Left forelimb (tissue), 1 donor: ENCODE measurements around the gene ABCB6.

Source experiments
- DNase-seq: peaks from one replicate; pipeline ENCODE4 v3.0.0-alpha.2; 2018; ENCODE audit warnings: low spot score

ABCB6 gene

DNA sequence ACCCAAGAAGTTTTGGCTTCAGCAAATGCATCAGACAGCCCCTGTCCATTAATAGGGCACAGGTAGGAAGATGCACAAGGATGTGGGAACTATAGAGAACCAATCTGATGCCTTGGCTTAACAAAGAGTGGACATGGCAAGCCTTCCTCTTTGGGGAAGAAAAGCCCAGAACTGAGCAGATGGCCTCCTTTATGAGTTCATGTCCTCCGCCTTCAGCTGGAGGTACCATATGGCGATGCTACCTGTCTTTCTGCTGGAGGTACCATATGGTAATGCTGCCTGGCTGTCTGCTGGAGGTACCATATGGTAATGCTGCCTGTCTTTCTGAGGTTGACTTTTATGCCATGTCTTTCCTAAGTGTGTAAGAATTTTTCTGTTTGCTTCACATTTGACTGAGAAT, 34.6 kb downstream of the ABCB6 start:
- DNase-seq = no peak

DNA sequence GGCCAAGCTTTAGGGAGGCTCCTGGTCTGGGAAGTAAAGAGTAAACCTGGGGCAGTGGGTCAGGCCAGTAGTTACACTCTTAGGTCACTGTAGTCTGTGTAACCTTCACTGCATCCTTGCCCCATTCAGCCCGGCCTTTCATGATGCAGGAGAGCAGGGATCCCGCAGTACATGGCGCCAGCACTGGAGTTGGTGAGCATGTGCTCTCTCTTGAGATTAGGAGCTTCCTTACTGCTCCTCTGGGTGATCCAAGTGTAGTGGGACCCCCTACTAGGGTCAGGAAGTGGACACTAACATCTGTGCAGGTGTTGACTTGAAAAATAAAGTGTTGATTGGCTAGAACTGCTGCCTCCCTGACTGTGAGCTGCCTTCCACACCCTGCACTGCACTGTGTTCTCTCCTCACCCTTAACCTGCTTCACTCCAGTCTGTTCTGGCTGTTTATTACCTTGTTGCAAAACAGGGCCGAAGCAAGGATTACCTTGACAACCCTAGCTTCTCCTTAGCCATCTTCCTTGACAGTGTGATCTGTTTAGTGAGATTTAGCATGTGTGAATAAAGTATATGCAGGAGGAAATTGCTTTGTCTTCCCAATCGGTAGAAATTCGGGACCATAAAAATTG, 35.5 kb downstream of the ABCB6 start:
- no peak for DNase-seq

DNA sequence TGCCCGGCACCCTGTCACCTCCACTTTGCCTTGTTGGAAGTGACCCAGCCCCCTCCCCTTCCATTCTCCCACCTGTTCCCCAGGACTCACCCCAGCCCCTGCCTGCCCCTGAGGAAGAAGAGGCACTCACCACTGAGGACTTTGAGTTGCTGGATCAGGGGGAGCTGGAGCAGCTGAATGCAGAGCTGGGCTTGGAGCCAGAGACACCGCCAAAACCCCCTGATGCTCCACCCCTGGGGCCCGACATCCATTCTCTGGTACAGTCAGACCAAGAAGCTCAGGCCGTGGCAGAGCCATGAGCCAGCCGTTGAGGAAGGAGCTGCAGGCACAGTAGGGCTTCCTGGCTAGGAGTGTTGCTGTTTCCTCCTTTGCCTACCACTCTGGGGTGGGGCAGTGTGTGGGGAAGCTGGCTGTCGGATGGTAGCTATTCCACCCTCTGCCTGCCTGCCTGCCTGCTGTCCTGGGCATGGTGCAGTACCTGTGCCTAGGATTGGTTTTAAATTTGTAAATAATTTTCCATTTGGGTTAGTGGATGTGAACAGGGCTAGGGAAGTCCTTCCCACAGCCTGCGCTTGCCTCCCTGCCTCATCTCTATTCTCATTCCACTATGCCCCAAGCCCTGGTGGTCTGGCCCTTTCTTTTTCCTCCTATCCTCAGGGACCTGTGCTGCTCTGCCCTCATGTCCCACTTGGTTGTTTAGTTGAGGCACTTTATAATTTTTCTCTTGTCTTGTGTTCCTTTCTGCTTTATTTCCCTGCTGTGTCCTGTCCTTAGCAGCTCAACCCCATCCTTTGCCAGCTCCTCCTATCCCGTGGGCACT, 36.2 kb downstream of the ABCB6 start:
- no peak for DNase-seq

DNA sequence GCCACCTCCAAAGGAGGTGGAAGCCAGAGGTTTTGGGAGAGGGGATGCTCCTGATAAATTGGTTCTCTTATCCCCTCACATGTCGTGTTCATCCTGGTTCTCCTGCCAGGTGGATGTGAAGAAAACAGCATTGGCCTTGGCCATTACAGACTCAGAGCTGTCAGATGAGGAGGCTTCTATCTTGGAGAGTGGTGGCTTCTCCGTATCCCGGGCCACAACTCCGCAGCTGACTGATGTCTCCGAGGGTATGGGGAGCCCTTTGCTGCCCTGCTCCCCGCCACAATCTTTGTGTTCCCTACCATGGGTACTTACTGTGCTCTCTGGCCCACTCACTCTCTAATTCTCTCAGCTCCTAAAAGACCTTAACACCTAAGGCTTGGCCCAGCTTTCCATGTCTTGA, 37.2 kb downstream of the ABCB6 start:
- no peak for DNase-seq

DNA sequence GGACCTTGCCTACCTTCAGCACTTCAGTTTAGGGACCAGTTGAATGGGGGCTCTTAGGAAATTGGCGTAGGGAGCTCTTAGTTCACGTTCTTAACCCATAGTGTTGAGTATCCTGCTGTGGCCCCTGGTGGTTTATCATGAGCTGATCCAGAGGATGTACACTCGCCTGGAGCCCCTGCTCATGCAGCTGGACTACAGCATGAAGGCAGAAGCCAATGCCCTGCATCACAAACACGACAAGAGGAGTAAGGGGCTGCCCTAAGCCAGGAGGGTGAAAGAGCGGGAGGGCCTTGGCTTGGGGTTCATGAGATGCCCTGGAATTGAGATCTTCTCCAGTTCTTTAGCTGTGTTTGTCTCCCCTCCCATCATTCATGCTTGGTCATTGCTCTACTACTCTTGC, 37.8 kb downstream of the ABCB6 start:
- no peak for DNase-seq

DNA sequence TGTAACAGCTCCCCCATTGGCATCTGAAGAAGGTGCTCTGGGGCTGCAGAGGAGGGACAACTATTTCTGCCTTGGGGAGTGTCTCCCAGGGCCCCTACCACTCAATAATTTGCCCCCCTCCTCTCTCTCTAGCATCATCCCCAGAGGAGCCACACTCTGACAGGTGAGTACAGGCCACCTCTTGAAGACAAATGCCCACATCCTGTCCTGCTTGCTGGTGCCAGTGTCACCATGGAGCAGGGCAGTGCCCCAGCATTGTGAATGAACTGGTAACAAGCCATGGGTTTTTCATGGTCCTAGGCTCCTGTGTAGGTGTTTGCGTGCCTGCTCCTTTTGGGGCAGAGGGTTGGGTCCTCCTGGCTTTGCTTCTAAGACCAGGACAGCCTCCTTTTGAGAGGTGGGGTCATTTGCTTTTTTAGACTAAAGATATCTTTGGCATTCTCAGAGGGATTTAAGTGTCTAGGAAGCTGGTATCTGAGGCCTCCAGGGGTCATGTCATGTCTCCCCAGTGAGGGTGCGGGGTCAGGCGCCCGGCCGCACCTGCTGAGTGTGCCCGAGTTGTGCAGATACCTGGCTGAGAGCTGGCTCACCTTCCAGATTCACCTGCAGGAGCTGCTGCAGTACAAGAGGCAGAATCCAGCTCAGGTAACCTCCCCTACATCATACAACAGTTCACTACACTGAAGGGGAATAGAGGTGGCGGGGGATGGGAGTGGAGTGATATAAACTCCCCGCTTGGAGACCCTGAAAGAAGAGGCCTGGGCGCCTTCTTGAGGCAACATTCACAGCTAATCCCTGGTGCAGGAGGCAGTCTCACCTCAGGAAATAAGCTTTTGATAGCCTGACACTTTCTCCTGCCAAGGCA, 38.9 kb downstream of the ABCB6 start:
- DNase-seq = no peak

DNA sequence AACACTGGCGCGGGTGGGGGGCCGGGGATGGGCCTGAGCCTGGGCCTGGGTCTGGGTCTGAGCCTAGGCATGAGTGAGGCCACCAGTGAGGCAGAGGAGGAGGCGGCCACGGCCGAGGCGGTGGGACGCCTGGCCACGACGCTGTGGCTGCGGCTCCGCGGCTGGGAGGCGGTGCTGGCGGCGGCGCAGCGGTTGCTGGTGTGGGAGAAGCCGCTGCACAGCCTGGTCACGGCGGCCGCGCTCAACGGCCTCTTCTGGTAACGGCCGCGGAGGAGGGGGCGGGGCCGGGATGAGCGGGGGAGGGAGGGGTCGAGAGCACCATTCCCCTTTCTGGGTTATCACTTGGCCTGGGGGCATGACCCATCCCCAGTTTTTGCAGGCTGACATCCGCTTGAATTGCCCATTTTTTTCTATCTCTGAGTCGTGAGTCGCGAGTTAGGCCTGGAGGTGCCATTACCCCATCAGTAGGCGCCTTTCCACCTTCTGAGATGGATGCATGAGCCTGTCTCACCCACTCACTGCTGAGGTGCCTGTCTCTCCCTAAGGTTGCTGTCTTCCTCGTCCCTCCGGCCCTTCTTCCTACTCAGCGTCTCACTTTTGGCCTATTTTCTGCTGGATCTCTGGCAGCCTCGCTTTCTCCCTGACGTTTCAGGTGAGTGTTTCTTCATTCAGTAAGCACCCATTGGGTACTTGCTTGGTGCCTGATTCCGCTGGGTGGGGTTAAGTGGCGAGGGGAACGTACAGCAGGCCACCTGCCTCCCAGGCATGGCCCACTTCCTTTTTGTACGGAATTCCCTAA, 40.2 kb downstream of the ABCB6 start:
- DNase-seq = no peak

DNA sequence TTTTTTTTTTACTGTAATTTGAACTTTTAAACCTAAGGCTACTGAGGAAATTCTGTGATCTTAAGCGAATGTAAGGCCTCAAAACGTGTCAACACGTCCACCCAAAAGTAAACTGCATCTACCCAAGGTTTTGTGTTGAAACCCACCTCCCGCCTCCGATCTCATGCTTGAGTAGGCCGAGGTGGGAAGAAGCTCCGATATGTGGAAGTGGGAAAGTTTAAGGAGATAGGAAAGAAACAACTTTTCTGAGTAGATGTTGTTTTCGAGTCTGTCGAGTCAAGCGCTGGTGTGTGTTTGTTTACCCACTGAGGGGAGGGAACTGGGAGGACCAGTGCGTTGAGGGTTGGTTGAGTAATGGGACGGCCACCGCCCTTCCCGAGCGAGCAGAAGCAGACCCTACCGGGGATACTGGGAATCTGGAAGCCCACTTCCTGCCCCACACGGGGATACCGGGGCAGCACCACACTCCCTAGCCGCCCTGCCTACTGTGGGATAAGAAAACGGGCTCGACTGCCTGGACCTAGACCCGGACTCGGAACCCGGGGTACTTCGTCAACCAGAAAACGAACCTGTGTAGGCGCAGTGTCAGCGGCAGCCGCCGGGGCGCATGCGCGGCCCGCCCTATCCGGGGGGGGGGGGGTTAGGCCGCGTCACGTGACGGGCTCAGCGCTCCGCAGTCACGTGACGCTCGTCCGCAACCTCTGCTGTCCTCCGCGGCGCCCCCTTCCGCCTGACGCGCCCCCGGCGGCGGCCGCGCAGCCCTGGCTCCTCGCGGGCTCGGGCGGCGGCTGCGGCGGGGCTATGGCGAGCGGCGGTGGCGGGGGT, 41.0 kb downstream of the ABCB6 start, which contains the start of gene RETREG2:
Gene RETREG2, plus strand, starts transcription at position 724 of the 825 bp plus-strand sequence. Its CDS starts 78 bp downstream, at position 802.
- DNase-seq = peak; percentile 95

DNA sequence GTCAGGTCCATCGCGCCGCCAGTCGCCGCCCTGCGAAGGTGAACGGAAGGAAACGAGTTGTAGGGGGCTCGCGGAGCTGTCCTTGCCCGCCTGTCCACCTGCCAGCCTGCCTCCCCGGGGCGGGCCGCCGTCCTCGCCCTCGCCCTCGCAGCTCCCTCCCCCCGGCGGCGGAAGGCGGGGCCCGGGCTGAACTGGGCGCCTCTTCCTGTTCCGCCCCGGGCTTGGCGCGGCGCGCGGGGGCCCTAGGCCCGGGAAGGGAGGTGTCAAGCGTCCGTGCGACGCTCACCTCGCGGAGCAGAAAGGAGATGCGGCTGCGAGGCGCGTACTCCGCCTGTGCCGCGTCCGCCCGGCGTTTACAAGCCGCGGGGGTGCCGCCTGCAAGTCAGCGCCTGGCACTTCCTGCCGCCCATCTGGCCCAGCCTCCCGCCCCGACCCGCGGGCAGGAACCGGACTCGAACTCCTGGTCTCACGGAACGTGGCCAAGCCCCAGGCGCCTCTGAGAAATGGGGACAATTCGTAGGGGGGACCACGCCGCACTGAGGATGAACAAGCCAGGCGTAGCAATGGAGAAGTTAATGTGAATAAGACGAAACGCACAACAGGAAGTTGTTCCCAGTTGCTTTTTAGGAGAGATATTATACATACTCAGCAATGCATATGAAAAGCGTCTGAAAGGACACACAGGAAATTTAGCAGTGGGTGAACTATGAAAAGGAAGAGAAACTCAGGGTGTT, 41.8 kb downstream of the ABCB6 start, which contains the start of gene CNPPD1:
Gene CNPPD1, minus strand, starts transcription at position 108 of the 734 bp plus-strand sequence. Its CDS starts 97 bp downstream, at position 11.
- peak; percentile 88 for DNase-seq

DNA sequence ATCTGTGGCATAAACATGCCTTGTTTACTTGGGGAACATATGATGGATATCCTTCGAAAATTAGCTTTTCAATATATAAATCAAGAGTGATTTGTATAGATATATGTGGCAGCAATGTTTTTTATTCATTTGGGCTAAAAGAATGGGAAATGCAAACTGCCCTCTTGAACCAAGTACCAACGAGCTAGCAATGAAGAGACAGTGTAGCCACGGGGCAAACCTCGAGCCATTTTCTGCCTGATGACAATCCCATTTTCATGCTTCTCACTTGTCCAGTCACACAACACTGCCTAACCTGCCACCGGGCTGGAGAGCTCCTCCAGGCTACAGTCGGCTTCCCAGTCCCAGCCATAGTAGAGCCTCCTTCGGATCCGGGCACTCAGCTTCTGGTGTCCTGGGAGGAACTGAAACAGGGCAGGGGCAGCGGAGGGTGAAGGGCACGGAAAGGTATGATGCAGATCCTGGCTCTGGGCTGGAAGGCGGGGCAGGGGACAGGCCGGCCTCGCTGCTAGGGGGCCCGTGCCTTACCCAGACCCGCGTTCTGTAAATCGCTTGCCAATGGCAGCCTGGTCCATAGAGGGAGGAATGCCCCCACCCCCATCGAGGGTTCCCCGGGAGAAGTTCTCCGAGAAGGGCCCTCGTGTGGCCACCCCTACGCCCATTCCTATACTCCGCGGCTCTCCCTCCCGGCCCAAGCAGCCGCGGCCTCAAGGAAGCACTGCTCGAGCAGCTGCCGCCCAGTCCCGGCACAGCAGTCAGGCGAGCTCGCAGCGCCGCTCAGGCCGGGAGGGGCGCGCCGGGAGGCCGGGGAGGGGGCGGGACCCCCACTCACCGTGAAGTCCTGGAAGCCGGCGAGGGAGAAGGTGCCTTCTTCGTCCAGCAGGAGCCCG, 42.6 kb downstream of the ABCB6 start:
- no peak for DNase-seq

DNA sequence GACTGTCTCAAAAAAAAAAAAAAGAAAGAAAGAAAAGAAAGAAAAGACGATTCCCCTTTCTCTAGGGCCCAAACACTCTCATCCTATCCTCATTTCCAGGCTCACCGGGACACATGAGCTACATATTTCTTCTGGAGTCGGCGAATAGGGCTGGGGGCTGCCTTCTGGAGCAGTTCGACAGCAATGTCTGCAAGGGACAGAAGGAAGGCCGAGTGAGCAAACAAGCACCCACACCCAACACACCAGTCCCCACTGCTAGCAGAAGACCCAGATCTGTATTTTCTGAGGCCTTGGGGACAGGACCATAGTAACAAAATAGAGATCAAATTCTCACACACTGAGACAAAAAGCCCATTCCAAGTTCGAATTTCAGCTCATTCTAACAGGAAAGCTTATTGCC, 43.3 kb downstream of the ABCB6 start:
- no peak for DNase-seq

DNA sequence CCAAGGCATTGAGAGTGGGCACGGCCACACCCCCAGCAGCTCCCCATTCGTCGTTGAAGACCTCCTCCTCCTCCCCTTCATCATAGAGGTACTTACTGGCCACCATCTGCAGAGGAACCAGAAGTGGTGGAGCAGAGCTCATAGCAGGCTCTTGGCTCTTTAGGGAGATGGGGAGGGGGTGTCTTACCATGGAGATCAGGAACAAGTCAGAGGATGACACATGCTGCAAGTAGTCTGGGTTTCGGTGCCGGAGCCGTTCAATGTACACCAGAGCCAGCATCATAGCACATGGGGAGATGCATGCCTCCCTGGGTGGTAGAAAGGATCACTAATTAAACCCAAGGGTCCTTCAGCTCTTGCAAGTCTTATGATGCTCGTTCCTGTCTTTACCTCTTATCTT, 44.0 kb downstream of the ABCB6 start:
- DNase-seq = no peak

DNA sequence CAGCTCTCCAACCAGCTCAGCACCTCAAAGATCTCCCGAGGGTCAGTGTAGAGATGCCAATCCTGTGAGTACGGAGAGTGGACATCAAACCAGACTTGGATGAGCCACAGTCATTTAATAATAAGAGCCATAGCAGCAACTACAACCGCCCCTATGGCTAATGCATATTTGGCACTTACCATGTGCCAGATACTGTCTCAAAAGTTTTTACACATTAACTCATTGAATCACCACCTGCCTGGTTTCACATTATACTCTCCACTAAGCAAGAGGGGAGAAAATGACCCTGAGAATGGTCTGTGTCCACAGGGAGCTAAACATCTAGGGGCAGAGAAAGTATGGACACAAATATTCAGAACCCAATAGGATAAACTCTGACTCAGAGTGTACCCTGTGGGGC, 44.6 kb downstream of the ABCB6 start:
- DNase-seq = no peak

DNA sequence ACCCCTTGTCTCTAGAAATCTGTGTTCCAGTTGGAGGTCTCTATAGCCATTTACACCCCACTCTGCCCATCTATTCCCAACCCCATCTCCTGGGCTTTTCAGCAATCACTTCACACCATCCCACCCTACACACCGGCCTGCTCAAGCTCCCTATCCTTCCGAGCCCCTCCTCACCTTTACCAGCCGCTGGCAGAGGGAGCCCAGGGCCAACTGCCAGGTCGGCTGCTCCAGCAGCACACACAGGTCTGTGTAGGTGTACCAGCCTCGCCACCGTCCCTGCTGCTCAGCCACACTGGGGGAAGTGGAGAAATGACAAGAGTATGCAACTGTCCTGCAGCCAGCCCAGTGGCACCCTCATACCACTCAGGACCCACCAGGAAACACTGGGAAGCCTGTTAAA, 45.6 kb downstream of the ABCB6 start:
- no peak for DNase-seq

DNA sequence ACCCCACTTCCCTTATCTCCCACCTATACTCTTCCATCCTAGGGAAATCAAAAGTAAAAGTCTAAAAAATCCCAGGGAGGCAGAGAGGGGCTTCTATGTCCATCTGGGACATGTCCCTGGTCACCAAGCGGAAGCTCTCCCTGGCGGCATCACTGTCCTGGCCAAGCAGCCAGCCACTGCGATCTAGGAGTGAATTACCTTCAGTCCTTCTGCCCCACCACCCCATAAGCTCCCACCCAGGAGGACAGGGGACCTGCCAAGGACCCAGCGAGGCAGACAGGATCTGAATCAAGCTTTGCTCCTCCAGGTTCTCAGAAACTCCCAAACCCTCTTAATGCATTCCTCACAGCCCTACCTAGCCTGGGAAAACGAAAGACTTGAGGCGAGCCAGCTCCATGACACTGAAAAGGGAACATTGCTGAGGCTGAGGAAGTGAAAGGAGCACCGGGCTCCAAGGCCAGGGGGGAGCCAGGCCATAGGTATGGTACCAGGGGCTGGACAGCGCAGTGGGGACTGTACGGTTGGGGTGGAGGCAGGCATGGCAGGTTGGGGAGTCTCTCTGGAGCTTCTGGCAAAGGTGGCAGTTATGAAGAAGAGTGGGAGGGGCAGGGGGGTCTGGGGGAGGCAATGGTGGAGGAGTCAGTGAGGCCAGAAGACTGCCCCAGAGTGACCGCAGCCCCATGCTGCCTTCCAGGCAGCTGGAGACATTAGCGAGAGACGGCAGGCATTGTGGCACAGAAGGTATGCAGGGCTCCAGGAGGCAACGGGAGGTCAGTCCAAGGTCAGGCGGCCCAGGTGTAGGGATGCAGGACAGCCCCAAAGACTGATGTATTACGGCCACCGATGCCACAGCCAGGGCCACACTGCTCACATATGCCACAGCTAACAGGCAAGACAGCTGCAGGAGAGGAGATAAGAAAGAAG, 46.3 kb downstream of the ABCB6 start:
- DNase-seq = no peak

DNA sequence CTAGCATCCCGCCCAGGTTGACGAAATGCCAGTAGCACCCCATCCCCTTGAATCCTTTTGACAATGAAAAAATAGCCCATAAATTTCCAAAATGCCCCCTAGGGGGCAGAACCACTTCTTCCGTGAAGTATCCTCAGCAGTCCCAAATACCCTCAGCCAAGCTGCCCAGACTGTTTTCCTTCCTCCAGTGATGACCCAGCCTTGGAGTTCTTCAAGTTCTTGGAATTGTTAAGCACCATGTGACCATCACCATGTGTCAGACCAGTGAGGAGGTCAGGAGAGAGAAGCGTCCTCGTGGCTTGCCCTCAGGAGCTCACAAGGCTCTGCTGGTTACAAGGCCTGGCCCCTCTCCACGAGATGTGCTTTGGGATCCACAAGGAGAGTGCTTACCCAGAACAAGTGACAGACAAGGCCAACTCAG, 47.5 kb downstream of the ABCB6 start:
- DNase-seq = no peak

DNA sequence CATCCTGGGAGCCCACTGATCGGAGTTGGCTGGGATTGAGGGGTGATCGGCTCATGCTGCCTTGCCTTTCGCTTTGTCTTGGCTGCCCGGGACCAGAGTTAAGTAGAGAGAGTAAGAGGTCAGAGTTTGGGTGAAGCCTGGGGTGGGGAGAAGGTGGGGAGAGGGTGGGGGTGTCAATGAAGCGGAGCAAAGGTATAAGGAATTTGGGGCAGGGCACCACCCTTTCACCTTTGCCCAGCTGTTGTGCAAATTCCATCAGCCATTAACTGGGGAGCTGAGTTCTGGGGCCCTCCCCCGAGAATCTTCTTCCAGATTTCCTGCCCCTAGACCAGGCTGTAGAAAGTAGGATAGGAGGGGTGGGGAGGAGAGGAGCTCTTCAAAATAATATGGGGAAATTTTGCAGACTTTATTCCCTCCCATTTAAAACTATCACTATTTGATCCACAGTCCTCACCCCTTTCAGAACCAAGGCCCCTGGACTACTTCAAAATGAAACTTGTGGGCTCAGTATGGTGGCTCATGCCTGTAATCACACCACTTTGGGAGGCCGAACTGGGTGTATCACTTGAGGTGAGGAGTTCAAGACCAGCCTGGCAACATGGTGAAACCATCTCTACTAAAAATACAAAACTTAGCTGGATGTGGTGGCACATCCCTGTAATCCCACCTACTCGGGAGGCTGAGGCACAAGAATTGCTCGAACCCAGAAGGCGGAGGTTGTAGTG, 48.7 kb downstream of the ABCB6 start, which contains the start of gene SLC23A3:
Gene SLC23A3, minus strand, starts transcription at position 100 of the 725 bp plus-strand sequence. Its CDS starts 45 bp downstream, at position 55.
- DNase-seq = no peak
